ENCODE data around the gene TMOD1. TPM values are rescaled to one million over a fixed set of nuclear protein-coding genes. Genes with fewer than 3 reads are reported as not detected.

The TMOD1 gene
- total RNA-seq, 2 experiments from 2014 or later, result 1.5 to 1.8 TPM

DNA sequence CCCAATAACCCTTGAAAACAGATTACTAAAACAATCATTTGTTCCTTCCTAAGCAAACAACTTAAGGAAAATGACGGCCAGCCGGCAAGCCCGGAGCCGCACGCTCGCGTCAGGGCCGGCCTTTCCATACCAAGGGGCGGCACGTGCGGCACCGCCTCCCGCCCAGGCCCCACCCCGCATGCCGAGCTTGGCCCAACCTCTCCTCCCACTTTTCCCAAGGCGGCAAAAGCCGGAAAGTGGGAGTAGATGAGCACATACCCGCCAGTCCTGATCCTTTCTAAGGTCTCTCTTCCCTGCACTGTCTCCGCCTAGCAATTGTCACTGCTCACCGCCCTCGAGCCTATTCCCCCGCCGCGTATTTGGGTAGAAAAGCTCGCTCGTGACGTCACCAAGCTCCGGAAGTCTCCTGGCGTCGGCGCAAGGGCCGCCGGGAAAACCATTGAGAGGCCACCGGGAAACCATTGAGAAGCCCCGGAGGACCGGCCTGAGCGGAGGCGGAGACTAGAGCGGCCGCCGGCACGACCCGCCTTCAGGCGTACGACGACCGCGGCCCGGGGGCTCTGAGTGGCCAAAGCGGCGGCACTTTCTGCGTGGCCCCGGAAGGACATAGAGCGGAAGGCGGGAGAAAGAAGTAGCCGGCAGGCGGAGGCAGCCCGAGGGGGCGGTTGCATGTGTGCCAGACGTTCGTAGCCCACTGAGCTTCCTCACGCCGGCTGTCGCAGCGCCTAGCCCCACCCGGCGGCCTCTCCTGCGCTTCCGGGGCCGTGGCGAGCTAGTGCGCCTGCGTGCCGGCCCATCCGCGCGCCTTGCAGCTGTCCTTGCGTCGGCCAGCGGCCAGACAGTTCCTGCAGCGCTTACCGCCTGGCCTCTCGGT is 131.8 kb downstream of the TMOD1 start, which contains the start of the genes NCBP1 and TSTD2:
Gene NCBP1 (plus strand): TSS at position 837 of the 874 bp plus-strand sequence. CDS start 61 bp downstream, outside the sequence.
Gene TSTD2 (minus strand): TSS at position 384 of the 874 bp plus-strand sequence. CDS start 5,806 bp downstream, outside the sequence.
- CTCF ChIA-PET, result interaction anchor here (0.6 to 3.9 kb wide), 17 partner anchors 9 to 779 kb away, joined by 3 to 33 read pairs (median 3); partner anchors contain the start of genes TDRD7 and ZNF782
- Mint-ChIP-seq H3K36me3 (ENCODE audit: low read depth) (peaks cover 17% of the 10 kb centered on the region), H3K4me3 (peak within 1 kb of the TSS; percentile 86), H3K27me3 (no peaks in the 10 kb centered on the region), H3K27ac (peak within 1 kb of the TSS; percentile 97), H3K9me3 (no peaks in the 10 kb centered on the region), H3K4me1 (peaks cover 49% of the 10 kb centered on the region)
- peak; percentile 97 for DNase-seq
- POLR2A ChIA-PET, result interaction anchor here (0.5 to 5.0 kb wide), 34 partner anchors 9 to 1425 kb away, joined by 3 to 45 read pairs (median 6); partner anchors contain the start of genes ANP32B, HABP4, TBC1D2 and TDRD7

DNA sequence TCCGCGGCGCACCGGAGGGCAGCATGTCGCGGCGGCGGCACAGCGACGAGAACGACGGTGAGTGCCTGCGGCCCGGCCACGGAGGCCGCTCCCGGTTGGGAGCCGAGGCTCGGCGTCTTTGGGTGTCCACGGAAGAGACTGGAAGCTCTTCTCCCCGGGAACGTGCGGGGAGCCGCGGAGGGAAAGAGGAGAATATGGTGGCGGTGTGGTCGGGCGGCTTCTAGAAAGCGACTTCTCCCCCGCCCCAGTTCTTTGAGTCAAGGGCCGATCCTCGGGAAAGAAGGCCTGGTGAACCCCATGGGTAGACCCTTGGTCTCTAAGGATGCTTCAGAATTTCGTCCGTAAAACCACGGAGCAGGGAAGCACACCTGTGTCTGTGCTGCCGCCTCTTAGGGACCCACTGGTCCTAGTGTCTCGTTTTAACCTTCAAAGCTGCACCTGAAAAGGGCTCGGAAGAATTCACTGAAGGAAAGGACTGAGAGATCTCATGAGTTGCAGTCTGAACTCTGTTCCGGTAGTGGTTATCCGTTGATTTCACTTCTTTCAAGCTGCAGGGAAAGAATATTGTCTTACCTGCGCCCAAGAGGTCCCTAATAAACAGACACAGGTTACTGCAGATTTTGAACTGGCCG is 132.5 kb downstream of the TMOD1 start:
- CTCF ChIA-PET, result interaction anchor here (0.9 to 3.9 kb wide), 13 partner anchors 9 to 780 kb away, joined by 3 to 33 read pairs (median 5); partner anchors contain the start of genes TDRD7 and ZNF782
- H3K4me3 Mint-ChIP-seq, result peak overlapping the region; percentile 86
- POLR2A ChIA-PET, result interaction anchor here (0.6 to 5.0 kb wide), 26 partner anchors 10 to 1184 kb away, joined by 3 to 45 read pairs (median 7); partner anchors contain the start of genes ANP32B, HABP4, TBC1D2 and TDRD7
- no peaks in the 10 kb centered on the region for H3K27me3 Mint-ChIP-seq
- no peaks in the 10 kb centered on the region for H3K9me3 Mint-ChIP-seq
- peak overlapping the region; percentile 97 for H3K27ac Mint-ChIP-seq
- peaks cover 55% of the 10 kb centered on the region for H3K4me1 Mint-ChIP-seq
- peaks cover 19% of the 10 kb centered on the region for H3K36me3 Mint-ChIP-seq (ENCODE audit: low read depth)
- DNase-seq, result no peak

DNA sequence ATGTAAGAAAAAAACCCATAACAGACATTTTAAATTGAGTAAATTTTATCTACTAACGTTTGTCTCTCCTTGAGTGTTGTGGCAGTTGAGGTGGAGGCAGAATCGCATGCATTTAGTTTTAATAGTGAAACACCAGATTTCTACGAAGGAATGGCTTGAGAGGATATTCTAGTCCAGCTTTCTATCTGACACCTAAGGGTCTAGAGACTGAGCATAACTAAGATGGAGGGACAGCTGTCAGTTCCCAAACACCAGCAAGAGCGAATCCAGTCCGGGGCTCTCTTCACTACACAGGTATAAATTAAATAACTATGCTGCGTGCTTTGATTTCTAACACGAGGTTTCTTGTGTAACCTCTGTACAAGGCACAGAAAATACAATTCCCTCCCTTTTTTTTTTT is 133.6 kb downstream of the TMOD1 start:
- Mint-ChIP-seq H3K27ac (peak overlapping the region; percentile 97), H3K9me3 (no peaks in the 10 kb centered on the region), H3K27me3 (no peaks in the 10 kb centered on the region), H3K36me3 (ENCODE audit: low read depth) (peaks cover 24% of the 10 kb centered on the region), H3K4me1 (peaks cover 57% of the 10 kb centered on the region), H3K4me3 (peak overlapping the region; percentile 86)
- no peak for DNase-seq
- CTCF ChIA-PET, result interaction anchor here (0.7 kb wide), 1 partner anchor 198 kb away, joined by 3 read pairs; no protein-coding TSS in a partner anchor
- POLR2A ChIA-PET, result interaction anchor here (3.5 to 5.0 kb wide), 2 partner anchors 10 to 62 kb away, joined by 32 to 45 read pairs; partner anchors contain the start of gene XPA

DNA sequence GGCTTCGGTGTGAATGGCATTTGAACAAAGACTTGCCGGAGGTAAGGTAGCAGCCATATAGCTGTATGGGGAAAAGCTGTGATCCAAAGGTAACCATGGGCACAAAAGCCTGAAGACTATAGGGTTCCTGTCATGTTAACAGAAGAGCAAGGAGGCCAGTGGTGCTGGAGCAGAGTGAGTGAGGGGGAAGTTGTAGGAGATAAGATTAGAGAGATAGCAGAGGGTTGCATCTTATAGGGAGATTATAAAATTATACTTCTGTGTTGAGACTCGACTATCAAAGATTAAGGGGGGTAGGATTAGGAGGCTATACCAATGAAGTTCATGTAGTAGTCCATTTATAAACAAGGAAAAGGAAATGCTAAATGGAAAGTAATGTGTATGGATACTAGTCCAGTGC is 135.4 kb downstream of the TMOD1 start:
- DNase-seq, result no peak
- Mint-ChIP-seq H3K36me3 (ENCODE audit: low read depth) (peaks cover 37% of the 10 kb centered on the region), H3K4me1 (peaks cover 53% of the 10 kb centered on the region), H3K27ac (no peak overlapping the region), H3K4me3 (peak overlapping the region; percentile 10), H3K27me3 (no peaks in the 10 kb centered on the region), H3K9me3 (no peaks in the 10 kb centered on the region)
- ChIA-PET CTCF (interaction anchor here (1.0 kb wide), 1 partner anchor 38 kb away, joined by 3 read pairs; no protein-coding TSS in a partner anchor), POLR2A (no interaction called here)

DNA sequence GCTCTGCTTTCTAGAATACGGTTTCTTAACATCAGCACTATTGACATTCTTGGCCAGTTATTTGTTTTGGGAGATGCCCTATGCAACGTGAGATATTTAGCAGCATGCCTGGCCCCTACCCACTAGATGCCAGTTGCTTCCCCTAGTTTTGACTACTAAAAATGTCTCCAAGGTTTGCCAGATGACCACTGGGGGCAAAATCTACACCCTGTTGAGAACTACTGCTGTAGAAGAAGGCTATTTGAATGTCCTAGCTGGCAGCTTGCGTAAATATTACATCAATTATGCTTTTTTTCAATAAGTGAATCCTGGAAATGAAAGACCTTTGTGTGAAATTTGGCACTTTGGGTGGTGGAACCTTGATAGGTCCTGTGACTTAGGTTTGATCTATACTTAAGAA is 137.2 kb downstream of the TMOD1 start:
- peaks cover 44% of the 10 kb centered on the region for H3K36me3 Mint-ChIP-seq (ENCODE audit: low read depth)
- ChIA-PET POLR2A (interaction anchor here (1.3 kb wide), 1 partner anchor 9 kb away, joined by 4 read pairs; no protein-coding TSS in a partner anchor), CTCF (interaction anchor here (0.7 to 1.0 kb wide), 3 partner anchors 9 to 59 kb away, joined by 3 read pairs; partner anchors contain the start of gene XPA)
- H3K4me3 Mint-ChIP-seq, result no peak overlapping the region
- no peaks in the 10 kb centered on the region for H3K27me3 Mint-ChIP-seq
- no peaks in the 10 kb centered on the region for H3K9me3 Mint-ChIP-seq
- no peak overlapping the region for H3K27ac Mint-ChIP-seq
- no peak for DNase-seq
- H3K4me1 Mint-ChIP-seq, result peaks cover 46% of the 10 kb centered on the region

DNA sequence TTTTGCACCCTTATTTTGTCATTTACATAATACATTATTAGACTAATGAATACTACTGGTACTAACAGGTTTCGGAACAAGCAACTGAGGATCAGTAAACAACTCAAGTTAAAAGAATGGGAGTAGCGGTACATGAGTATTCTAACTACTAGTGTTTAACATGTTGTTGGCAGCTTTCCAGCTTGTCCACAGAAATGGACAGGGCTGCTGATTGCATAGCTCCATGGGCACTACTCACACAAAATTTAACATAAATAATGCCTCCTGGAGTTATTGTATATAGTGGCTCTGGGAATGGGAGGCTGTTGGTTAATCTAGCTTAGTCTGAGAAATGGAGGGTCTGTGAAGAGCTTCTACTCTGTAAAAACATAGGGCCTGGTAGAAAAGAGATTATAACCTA is 138.9 kb downstream of the TMOD1 start:
- CTCF ChIA-PET, result interaction anchor here (0.7 kb wide), 1 partner anchor 10 kb away, joined by 4 read pairs; no protein-coding TSS in a partner anchor
- POLR2A ChIA-PET, result interaction anchor here (0.8 to 1.0 kb wide), 2 partner anchors 15 to 280 kb away, joined by 3 read pairs; no protein-coding TSS in a partner anchor

DNA sequence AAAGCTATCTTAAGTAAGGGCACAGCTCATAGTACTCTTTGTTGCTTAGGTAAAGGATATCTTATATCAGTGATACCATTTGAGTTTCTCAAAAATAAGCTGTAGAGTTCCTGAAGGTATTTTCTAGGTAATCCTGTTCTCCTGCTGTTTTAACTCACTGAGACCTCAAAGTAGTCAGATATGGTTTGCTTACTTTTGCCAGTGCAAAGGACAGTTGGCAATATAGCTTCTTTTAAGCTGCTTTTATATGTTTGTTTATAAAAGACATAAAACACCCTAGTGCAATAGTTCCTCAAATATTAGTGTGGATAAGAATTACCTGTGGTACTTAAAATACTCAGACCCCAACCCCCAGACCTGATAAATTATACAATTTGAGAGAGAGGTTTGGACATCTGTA is 144.3 kb downstream of the TMOD1 start:
- Mint-ChIP-seq H3K4me1 (peaks cover 4% of the 10 kb centered on the region), H3K9me3 (no peaks in the 10 kb centered on the region), H3K27me3 (no peaks in the 10 kb centered on the region), H3K36me3 (ENCODE audit: low read depth) (peaks cover 56% of the 10 kb centered on the region), H3K4me3 (no peak overlapping the region), H3K27ac (no peak overlapping the region)
- CTCF ChIA-PET, result interaction anchor here (1.2 to 1.5 kb wide), 5 partner anchors 12 to 234 kb away, joined by 3 to 5 read pairs (median 3); partner anchors contain the start of genes NCBP1, TDRD7 and TSTD2
- POLR2A ChIA-PET, result interaction anchor here (1.1 to 7.8 kb wide), 2 partner anchors 11 to 12 kb away, joined by 3 to 45 read pairs; partner anchors contain the start of genes NCBP1 and TSTD2
- no peak for DNase-seq

More for the DNA sequence above, 138.9 kb downstream of the TMOD1 start:
- no peaks in the 10 kb centered on the region for H3K27me3 Mint-ChIP-seq
- no peak overlapping the region for H3K4me3 Mint-ChIP-seq
- no peak for DNase-seq
- peaks cover 48% of the 10 kb centered on the region for H3K36me3 Mint-ChIP-seq (ENCODE audit: low read depth)
- no peak overlapping the region for H3K27ac Mint-ChIP-seq
- H3K9me3 Mint-ChIP-seq, result no peaks in the 10 kb centered on the region
- H3K4me1 Mint-ChIP-seq, result peaks cover 36% of the 10 kb centered on the region

DNA sequence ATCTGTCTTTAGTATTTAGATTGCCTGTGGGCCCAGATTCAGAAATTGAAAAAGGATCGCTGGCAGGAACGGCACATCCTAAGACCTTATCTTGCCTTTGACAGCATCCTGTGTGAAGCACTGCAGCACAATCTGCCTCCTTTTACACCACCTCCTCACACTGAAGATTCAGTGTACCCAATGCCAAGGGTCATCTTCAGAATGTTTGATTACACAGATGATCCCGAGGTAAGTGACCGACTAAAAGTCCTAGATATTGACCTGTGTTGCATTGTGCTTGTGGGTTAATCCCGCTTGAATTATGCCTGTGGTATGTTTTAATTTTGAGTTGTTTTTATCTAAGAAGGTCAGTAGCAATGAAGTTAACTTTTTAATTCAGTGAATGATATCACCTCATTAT is 146.5 kb downstream of the TMOD1 start:
- Mint-ChIP-seq H3K4me1 (peaks cover 9% of the 10 kb centered on the region), H3K27me3 (no peaks in the 10 kb centered on the region), H3K4me3 (no peak overlapping the region), H3K9me3 (no peaks in the 10 kb centered on the region), H3K36me3 (ENCODE audit: low read depth) (peaks cover 62% of the 10 kb centered on the region), H3K27ac (no peak overlapping the region)
- CTCF ChIA-PET, result interaction anchor here (0.6 to 0.8 kb wide), 4 partner anchors 10 to 242 kb away, joined by 3 read pairs; no protein-coding TSS in a partner anchor
- POLR2A ChIA-PET, result interaction anchor here (1.3 to 7.8 kb wide), 2 partner anchors 9 to 14 kb away, joined by 4 to 45 read pairs; partner anchors contain the start of genes NCBP1 and TSTD2
- no peak for DNase-seq

Other genes with a start within 250 kb of the TMOD1 start
- gene CCDC180, start 194.0 kb upstream of the TMOD1 start, total RNA-seq, result 1 to 10 TPM; 3.3 to 5.1 TPM
- gene TDRD7, start 89.6 kb upstream of the TMOD1 start, total RNA-seq, result 10 to 100 TPM; 19.4 to 19.8 TPM
- gene TSTD2, start 131.7 kb downstream of the TMOD1 start, total RNA-seq, result 10 to 100 TPM; 10.5 to 12.2 TPM
- gene NCBP1, start 132.2 kb downstream of the TMOD1 start, total RNA-seq, result 10 to 100 TPM; 34.5 to 36.5 TPM
- 10 to 100 TPM; 12.1 to 12.4 TPM for gene XPA, start 195.7 kb downstream of the TMOD1 start, total RNA-seq

Data from activated CD4-positive, alpha-beta memory T cell treated with anti-CD3 and anti-CD28 coated beads, Interleukin-2, amount 10 ng/mL, durations not matched to agents 7 days and 5 days (primary cell).